Large intestine (tissue), 3 donors: Measurements from ENCODE around the gene MRPS6. TPM values are rescaled to one million over a fixed set of nuclear protein-coding genes. Genes with fewer than 3 reads are reported as not detected.

ENCODE experiments used
- DNase-seq, 2 donors: peaks; one replicate each; pipeline versions ENCODE4 v3.0.0 to v3.0.0-alpha.2; 2013
- H3K27ac ChIP-seq: one replicate; pipeline ENCODE4 v1.5.1; 2013; ENCODE audit warnings: low read length
- H3K27me3 ChIP-seq: 2 replicates; pipeline ENCODE4 v1.6.1; 2013; ENCODE audit warnings: low read length; ENCODE audit not compliant: control insufficient read depth, insufficient read depth
- H3K36me3 ChIP-seq: 2 replicates; pipeline ENCODE4 v1.6.1; 2013; ENCODE audit warnings: low read length; ENCODE audit not compliant: control insufficient read depth, insufficient read depth
- H3K4me1 ChIP-seq: one replicate; pipeline ENCODE4 v1.6.1; 2013; ENCODE audit warnings: low read length; ENCODE audit not compliant: control insufficient read depth, insufficient read depth
- H3K4me3 ChIP-seq: one replicate; pipeline ENCODE4 v1.5.1; 2013; ENCODE audit warnings: low read length
- H3K9me3 ChIP-seq: one replicate; pipeline ENCODE4 v1.6.1; 2013; ENCODE audit warnings: mild to moderate bottlenecking, low read depth, low read length, moderate library complexity; ENCODE audit not compliant: control insufficient read depth
- WGBS: methylation state at CpG from one replicate; pipeline ENCODE4 v1.1.5; 2013; ENCODE audit warnings: low lambda C conversion rate; ENCODE audit not compliant: insufficient coverage; 5-methylcytosine and 5-hydroxymethylcytosine counted together
- polyA plus RNA-seq: library from polyadenylated mRNA; unstranded; fragments of 120-200 nt; gene quantifications from one replicate; pipeline ENCODE4 v1.2.1, GENCODE V29; 2013

MRPS6 gene
- polyA plus RNA-seq, 1 donor: 111 TPM

GRCh38 chr21:34035619-34036354 lies 37.6 kb upstream of the MRPS6 start:
- H3K4me1 ChIP-seq: peaks cover 11% of the 10 kb centered on the region
- H3K9me3 ChIP-seq: no peaks in the 10 kb centered on the region
- no peaks in the 10 kb centered on the region for H3K27me3 ChIP-seq
- H3K27ac ChIP-seq: no peak overlapping the region
- H3K4me3 ChIP-seq: no peak overlapping the region
- 100% methylated on average over 1 of the region's 8 CpGs for WGBS
- H3K36me3 ChIP-seq: no peaks in the 10 kb centered on the region
- no peak for DNase-seq

- Histone ChIP-seq H3K4me1 (peaks cover 7% of the 10 kb centered on the region), H3K27me3 (no peaks in the 10 kb centered on the region), H3K27ac (no peak overlapping the region), H3K36me3 (no peaks in the 10 kb centered on the region), H3K9me3 (no peaks in the 10 kb centered on the region), H3K4me3 (no peak overlapping the region)
- DNase-seq: peak; percentile 17 to 59
- 36% methylated on average over 2 of the region's 11 CpGs for whole genome bisulfite sequencing
Measured at GRCh38 chr21:34037009-34037795, 36.2 kb upstream of the MRPS6 start.

GRCh38 chr21:34039678-34040382 lies 33.5 kb upstream of the MRPS6 start:
- Histone ChIP-seq H3K27ac (peak overlapping the region; percentile 46), H3K27me3 (no peaks in the 10 kb centered on the region), H3K4me1 (peaks cover 7% of the 10 kb centered on the region), H3K9me3 (no peaks in the 10 kb centered on the region), H3K36me3 (no peaks in the 10 kb centered on the region), H3K4me3 (no peak overlapping the region)
- 83% methylated on average over 1 of the region's 10 CpGs for WGBS
- peak; percentile 68 to 83 for DNase-seq

GRCh38 chr21:34042735-34043134 lies 30.6 kb upstream of the MRPS6 start:
- Histone ChIP-seq H3K36me3 (no peaks in the 10 kb centered on the region), H3K9me3 (no peaks in the 10 kb centered on the region), H3K27ac (no peak overlapping the region), H3K27me3 (no peaks in the 10 kb centered on the region), H3K4me1 (peaks cover 4% of the 10 kb centered on the region), H3K4me3 (no peak overlapping the region)
- no CpG with 5 or more reads among the region's 1 CpG for WGBS
- DNase-seq: no peak

GRCh38 chr21:34043333-34043732 lies 30.0 kb upstream of the MRPS6 start:
- no peak for DNase-seq
- Histone ChIP-seq H3K27ac (no peak overlapping the region), H3K27me3 (no peaks in the 10 kb centered on the region), H3K36me3 (no peaks in the 10 kb centered on the region), H3K4me1 (peaks cover 4% of the 10 kb centered on the region), H3K9me3 (no peaks in the 10 kb centered on the region), H3K4me3 (no peak overlapping the region)
- 100% methylated on average over 1 of the region's 4 CpGs for WGBS

- Histone ChIP-seq H3K9me3 (no peaks in the 10 kb centered on the region), H3K4me3 (no peak overlapping the region), H3K27ac (no peak overlapping the region), H3K27me3 (no peaks in the 10 kb centered on the region), H3K36me3 (no peaks in the 10 kb centered on the region), H3K4me1 (no peaks in the 10 kb centered on the region)
- DNase-seq: no peak
- WGBS: 100% methylated on average over 2 of the region's 6 CpGs
Measured at GRCh38 chr21:34046917-34047316, 26.5 kb upstream of the MRPS6 start.

- Histone ChIP-seq H3K4me3 (no peak overlapping the region), H3K9me3 (no peaks in the 10 kb centered on the region), H3K4me1 (no peaks in the 10 kb centered on the region), H3K27ac (no peak overlapping the region), H3K27me3 (no peaks in the 10 kb centered on the region), H3K36me3 (no peaks in the 10 kb centered on the region)
- no peak for DNase-seq
Measured at GRCh38 chr21:34047835-34048234, 25.5 kb upstream of the MRPS6 start.

GRCh38 chr21:34052171-34052570 lies 21.2 kb upstream of the MRPS6 start:
- H3K36me3 ChIP-seq: no peaks in the 10 kb centered on the region
- H3K27ac ChIP-seq: no peak overlapping the region
- H3K4me1 ChIP-seq: peaks cover 6% of the 10 kb centered on the region
- 100% methylated on average over 1 of the region's 5 CpGs for WGBS
- H3K27me3 ChIP-seq: no peaks in the 10 kb centered on the region
- H3K4me3 ChIP-seq: no peak overlapping the region
- H3K9me3 ChIP-seq: no peaks in the 10 kb centered on the region
- no peak for DNase-seq

- Histone ChIP-seq H3K36me3 (no peaks in the 10 kb centered on the region), H3K9me3 (no peaks in the 10 kb centered on the region), H3K4me1 (peaks cover 6% of the 10 kb centered on the region), H3K27me3 (no peaks in the 10 kb centered on the region), H3K4me3 (no peak overlapping the region), H3K27ac (no peak overlapping the region)
- 60% methylated on average over 2 of the region's 4 CpGs for WGBS
- no peak for DNase-seq
Measured at GRCh38 chr21:34054259-34054658, 19.1 kb upstream of the MRPS6 start.

GRCh38 chr21:34055615-34056014 lies 17.8 kb upstream of the MRPS6 start:
- Histone ChIP-seq H3K27me3 (no peaks in the 10 kb centered on the region), H3K36me3 (no peaks in the 10 kb centered on the region), H3K4me3 (no peak overlapping the region), H3K4me1 (peaks cover 6% of the 10 kb centered on the region), H3K9me3 (no peaks in the 10 kb centered on the region), H3K27ac (peak overlapping the region; percentile 44)
- no CpG with 5 or more reads among the region's 5 CpGs for WGBS
- DNase-seq: peak; percentile 58 to 74
